GM20431 (cell line): Measurements from ENCODE around the gene OR56A1.
"Not testable (repeated sequence)": the region's sequence is repeated elsewhere in the genome, so short reads cannot be mapped to it uniquely, and the experiment has no call there.

Experiments used
- in situ Hi-C: fragments of 300-500 bp; cut with MseI, MboI; formaldehyde crosslinking; loops from one replicate; pipeline ENCODE4 v1.15.0; 2020; ENCODE audit warnings: low sequenced_read_pairs; ENCODE audit not compliant: unreplicated experiment

The OR56A1 gene

DNA sequence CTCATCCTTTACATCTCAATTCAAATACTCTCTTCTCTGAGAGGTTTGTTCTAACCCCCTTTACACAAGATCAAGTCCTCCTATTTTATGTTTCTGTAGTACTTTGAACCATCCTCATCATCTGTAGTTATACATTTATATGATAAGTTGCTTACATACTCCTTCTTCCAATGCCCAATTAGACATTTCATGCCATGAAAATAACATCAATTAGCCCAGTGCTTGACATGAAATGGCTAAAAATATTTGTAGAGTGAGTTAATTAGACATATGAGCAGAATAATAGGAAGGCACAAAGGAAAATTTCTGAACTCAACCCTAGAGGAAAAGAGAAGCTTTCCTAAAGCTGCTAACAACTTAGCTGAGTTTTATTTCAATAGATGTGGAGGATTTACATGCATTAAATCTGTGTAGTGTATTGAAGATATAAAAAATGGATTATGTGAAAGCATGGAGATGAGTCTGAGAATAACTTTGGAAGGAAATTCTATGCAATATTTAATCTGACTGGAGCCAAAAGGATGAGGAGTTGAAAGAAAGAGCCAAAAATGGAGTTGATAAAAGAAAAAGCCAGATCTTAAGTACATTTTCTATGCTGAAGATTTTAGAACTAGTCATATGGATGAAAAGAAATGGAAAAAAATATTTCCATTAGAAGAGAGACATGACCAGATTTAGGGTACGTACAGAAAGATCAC lies at the start of gene OR56A1:
OR56A1 (minus strand) TSS at position 51 of the 698 bp plus-strand sequence. CDS start 3,066 bp downstream, outside the sequence.
- in situ Hi-C loops, result no loop called here

DNA sequence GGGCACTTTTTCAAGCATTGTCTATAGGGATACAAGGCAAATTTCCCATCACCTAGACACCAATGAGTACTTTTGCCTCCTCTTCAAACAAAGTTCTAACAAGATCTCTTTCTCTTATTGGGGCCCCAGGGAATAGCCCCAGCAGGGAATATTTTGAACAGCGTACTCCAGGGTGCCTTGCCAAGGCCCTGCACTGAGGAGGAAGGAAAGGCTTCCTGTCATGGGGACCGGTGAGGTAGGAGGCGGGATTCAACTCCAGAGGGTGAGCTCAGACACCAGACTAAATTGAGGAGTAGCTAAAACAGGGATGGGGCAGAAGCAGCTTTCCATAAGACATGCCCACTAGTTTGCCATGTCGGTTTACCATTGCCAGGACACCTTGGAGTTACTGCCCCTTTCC lies 48.9 kb upstream of the OR56A1 start:
- in situ Hi-C loops, result no loop called here

GRCh38 chr11:6077723-6078122 lies 47.2 kb upstream of the OR56A1 start:
- in situ Hi-C loops, result no loop called here

DNA sequence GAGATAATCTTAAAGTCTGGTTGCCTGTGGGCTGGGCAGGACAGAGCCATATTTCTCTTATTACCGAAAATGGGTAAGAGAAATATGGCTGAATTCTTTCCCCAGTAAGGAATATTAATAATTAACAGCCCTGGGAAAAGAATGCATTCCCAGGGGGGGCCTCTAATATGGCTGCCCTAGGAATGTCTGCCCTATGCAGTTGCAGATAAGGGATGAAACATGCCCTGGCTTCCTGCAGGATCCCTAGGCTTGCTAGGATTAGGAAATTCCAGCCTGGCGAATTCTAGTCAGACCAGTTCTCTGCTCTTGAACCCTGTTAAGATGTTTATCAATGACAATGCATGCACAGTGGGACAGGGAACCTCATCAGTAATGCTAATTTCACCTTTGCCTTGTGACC lies 45.9 kb upstream of the OR56A1 start:
- in situ Hi-C loops, result not testable (repeated sequence)

DNA sequence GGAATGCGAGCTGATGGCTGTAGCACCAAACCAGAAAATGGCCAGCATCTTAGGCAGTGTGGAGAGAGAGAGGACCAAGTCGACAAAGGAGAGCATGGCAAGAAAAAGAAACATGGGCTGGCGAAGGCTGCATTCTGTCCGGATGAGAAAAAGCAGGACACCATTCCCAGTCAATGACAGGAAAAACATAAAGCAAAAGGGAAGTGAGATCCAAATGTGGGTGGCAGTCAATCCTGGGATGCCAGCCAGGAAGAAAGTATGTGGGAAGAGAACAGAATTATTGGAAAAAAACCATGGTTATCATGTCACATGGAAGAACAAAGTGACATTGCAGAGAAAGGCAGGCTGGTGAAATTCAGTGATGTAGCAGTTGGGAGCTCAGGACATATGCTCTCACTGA lies 36.9 kb upstream of the OR56A1 start:
- in situ Hi-C loops, result no loop called here

DNA sequence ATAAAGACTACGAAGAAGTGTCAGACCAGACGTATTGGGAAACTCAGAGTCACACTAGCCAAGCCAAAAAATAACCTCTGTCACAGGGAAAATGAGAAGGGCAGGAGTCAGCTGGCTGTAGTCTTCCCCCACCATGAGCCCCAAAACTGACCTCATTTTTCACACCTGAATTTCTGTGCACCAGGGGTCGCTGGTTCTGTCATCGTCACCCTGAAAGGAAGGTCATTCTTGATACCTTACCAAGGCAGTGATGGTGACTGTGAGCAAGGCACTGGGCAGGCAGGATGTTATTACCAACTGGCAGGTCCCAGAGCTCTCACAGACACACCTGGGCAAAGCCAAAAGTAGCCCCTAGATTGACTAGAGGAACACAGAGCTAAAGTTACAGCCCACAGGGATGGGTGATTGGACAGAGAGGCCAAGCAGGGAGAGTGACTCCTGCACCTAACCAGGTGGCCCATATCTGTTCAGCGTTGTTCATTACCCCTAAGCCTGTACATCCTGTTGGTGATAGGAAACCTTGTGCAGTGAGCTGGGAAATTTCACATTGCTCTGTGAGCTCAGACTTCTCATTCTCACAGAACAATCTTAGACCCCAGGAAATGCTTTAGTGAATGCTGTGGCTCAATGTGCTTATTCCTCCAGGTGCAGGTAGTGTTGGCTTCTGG lies 32.3 kb upstream of the OR56A1 start:
- in situ Hi-C loops, result no loop called here

DNA sequence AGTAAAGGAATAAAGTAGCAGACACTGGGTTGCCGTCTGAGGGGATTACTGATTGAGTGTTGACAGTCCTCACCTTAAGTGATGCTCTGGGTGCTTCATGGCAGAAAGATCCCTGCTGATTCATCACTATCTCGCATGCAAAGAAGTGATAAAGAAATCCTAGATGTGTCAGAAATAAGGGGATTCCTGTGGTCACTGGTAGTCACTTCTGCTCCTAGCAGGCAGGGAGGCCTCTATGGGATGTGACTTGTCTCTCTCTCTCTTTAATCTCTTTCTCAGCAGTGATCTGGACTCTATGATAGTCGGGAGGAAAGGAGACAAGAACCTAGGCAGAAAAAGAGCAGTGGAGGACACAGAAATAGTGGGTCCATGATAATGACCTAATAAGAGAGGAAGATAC lies 30.9 kb upstream of the OR56A1 start:
- in situ Hi-C loops, result no loop called here

- in situ Hi-C loops, result no loop called here
These were observed 26.9 kb upstream of the OR56A1 start for GRCh38 chr11:6057452-6057851.

- in situ Hi-C loops, result no loop called here
These were observed 25.0 kb upstream of the OR56A1 start for GRCh38 chr11:6055569-6055968.

DNA sequence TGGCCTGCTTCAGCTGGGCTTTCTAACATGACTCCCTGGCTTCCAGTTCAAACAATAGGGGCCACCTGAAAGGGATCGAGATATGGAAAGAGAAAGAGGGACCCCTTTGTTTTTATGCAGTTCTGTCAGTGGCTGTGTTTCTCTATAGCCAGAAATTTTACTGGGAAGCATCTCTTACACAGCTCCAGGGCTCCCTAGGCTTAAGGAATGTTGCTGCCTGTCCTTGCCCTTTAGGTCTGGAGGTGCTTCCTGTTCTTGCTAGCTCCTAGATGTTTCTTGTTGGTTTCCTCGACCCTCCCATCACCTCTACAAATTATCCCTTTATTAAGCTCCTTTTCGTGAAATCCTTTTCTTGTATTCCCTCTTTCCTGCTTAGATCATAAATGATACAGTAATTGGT lies 21.8 kb upstream of the OR56A1 start:
- in situ Hi-C loops, result no loop called here

DNA sequence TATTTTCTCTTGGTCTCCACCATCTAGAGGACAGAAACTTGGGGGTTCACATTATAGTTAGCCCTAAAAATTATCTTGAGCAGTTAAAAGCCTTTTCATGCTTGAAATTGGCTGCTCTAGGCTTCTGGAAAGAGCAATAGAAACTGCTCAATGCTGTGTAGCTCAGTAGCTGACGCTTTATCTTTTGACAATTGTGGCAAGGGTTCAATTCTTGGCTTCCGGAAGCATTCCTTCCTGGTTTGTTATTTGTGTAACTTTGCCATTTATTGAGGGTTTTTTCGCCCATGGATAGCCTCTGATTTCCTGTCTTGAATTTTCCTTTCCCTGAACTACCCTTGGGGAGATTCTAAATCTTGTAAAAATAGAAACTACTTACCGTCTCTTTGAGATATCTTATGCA lies 10.3 kb upstream of the OR56A1 start:
- in situ Hi-C loops, result no loop called here

- in situ Hi-C loops, result no loop called here
These were observed 3.1 kb downstream of the OR56A1 start for GRCh38 chr11:6027501-6027900.

DNA sequence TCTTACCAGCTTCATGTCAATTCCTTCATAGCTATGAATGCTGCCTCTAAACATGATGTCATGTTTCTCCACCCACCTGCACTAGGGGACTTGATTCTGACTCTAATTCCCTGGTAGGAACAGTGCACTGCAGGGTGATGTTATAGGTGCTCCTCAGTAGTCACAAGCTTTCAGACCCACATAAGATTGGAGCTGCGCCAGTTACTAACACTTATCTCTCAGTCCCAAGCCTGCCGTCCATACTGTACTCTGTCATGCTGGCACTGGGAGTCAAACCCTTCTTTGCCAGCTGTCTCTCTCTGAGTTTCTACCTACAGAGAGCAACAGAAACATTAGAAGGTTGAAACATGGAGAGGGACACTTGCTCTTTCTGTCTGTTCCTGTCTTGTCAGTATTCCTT lies 5.5 kb downstream of the OR56A1 start:
- in situ Hi-C loops, result no loop called here

DNA sequence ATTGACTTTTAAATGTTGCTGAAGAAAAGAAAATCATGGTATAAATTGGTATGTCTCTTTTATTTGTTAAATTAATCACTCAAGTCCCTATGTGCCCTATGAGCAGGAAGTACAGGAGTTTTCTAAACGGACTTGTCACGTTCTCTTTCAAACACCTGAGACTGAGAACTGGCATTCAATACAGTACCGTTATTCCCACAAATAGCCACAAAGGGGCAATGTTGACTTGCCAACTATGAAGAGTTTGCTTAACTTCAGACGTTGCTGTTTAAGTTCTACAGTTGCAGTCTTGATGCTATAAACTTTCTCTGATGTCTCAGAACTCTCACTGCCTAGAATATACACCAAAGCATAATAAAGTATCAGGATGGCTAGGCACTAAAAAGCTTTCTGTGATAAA lies 7.6 kb downstream of the OR56A1 start:
- in situ Hi-C loops, result loop anchor here (25.0 kb wide), 1 partner anchor 339 kb away; no protein-coding TSS in a partner anchor

DNA sequence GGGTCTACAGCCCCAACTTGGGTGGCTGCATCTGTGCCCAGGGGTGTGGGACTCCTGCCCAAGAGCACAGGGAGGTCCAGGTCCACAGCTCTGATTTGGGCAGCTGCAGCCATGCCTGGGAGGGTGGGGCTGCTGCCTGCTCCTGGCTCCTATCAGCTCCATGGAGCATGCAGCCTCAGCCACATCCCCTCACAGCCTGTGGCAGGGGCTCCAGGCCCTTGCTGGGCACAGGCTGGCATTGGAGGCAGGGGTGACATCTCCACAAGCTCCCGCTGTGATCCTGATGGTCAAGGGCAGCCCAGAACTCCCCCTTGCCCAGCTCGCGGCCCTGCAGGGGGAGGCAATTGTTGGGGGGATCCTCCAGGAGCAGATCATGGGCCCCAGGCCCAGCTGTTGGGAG lies 17.5 kb downstream of the OR56A1 start:
- in situ Hi-C loops, result loop anchor here (25.0 kb wide), 1 partner anchor 349 kb away; no protein-coding TSS in a partner anchor

GRCh38 chr11:6012035-6012668 lies 18.4 kb downstream of the OR56A1 start:
- in situ Hi-C loops, result loop anchor here (25.0 kb wide), 1 partner anchor 350 kb away; no protein-coding TSS in a partner anchor

DNA sequence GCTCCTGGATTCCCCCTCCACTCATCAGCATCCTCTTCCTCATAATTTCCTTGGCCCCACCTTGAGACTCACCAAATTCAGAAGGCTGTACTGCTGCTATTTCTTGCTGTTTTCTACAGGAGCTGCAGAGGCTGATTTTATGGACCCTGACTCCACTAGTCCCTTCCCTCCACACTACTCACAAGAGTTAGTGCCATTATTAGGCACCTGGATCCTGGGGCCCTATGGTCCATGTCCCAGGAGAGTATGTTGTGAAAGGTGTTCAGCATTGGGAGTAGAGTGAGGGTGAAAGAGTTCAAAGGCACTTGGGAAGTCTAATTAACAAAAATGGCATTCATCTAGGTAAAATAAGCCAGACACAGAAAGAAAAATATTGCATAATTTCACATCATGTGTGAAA lies 23.7 kb downstream of the OR56A1 start, which contains the start of gene OR56A4:
OR56A4 (minus strand) TSS at position 101 of the 400 bp plus-strand sequence. CDS start 3,954 bp downstream, outside the sequence.
- in situ Hi-C loops, result loop anchor here (25.0 kb wide), 1 partner anchor 355 kb away; no protein-coding TSS in a partner anchor

DNA sequence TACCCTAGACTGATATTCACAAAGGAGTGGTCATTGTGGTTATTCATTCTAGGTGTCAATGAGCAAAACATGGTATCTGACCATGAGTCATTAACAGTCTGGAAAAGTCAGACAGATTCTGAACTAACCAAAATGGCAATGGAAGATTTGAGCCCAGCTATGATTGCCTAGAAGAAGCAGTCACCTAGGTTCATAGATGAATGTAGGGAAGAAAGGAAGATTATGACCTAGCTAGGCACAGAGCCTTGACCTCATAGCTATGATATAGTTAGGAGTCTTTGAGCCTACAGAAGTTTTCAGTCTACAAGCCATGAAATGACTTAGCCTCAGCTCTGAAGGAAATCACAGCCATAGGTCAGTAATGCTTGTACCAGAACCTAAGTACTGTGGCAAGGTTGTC lies 24.2 kb downstream of the OR56A1 start:
- in situ Hi-C loops, result loop anchor here (25.0 kb wide), 1 partner anchor 356 kb away; no protein-coding TSS in a partner anchor

- in situ Hi-C loops, result loop anchor here (25.0 kb wide), 1 partner anchor 360 kb away; no protein-coding TSS in a partner anchor
These were observed 28.3 kb downstream of the OR56A1 start for GRCh38 chr11:6002202-6002699.

DNA sequence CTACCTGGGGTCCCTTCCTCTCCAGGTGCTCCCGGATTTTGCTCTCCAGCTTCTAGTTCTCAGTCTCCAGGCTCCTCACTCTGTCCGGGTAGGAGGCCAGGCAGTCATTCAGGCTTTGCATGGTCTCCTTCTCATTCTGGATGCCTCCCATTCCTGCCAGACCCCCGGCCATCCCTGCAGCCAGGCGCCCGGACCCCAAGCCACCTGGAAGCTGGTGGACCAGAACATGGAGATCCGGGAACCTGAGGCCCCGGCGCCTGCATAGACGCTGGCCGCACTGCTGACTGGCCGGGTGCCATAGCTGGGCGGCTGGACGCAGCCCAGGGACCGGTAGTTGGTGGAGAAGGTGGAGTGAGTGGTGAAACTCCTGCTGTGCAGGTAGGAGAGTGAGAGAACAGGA lies 35.8 kb downstream of the OR56A1 start:
- in situ Hi-C loops, result no loop called here
